ENCODE measurements around the gene ADAM12.
A peak's percentile ranks its signal among the peaks of the same experiment; 100 is the strongest.
"Not testable (repeated sequence)": the region's sequence is repeated elsewhere in the genome, so short reads cannot be mapped to it uniquely, and the experiment has no call there.

Gene ADAM12

DNA sequence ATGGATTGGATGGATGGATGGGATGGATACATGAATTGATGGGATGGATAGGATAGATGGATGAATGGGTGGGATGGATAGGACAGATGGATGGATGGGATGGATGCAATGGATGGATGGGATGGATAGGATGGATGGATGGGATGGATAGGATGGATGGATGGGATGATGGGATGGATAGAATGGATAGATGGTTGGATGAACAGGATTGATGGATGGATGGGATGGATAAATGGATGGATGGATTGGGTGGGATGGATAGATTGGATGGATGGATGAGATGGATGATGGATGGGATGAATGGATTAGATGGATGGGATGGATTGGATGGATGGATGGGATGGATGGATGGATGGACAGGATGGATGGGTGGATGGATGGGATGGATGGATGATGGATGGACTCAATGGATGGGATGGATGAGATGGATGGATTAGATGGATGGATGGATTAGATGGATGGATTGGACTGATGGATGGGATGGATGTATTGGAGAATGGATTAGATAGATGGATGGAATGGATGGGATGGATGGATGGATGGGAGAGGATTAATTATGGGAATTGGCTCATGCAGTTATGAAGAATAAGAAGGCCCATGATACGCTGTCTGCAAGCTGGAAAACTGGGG is 136.4 kb downstream of the ADAM12 start:
- no peak overlapping the region for H3K4me3 ChIP-seq (ENCODE audit: low read depth, low read length)
- POLR2A ChIA-PET = no interaction called here
- CTCF ChIA-PET = no interaction called here
- TF ChIP-seq CTCF (IDR thresholded peaks at IDR 0.05; ENCODE audit: insufficient read depth, low read length, missing control alignments) = no peak
- DNase-seq (ENCODE audit: low read depth, low spot score) = no peak

DNA sequence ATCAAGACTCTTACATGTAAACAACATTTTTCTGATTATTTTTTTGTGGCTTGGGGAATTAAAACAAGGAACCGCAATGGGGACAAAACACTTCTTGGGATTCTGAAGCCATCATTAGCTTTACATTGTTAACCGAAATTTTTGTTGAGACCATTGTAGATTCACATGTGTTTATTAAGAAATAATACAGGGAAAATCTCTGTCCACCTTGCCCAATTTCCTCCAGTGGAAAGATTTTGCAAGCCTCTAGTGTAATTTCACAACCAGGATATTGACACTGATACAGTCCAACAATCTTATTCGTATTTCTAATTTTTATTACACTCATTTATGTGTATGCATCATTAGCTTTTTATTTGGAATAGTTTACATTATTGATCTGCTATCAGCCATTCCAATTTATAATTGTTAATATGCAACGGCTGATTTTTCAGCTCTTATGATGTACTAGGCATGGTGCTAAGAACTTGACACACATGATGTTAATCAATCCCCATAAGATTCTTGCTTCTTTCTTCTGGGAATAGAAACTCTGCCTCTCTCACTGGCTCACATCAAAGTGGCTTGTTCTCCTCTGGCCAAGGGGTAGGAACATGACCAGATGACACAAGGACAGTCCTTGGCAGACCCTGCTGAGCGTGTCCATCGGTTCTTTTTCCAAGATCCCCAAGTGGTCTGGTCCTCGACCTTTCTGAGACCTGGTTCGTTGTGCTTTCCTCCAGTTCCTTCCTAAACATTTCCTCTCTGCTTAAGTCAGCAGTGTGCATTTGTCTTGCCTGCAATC is 137.6 kb downstream of the ADAM12 start:
- no peak overlapping the region for H3K4me3 ChIP-seq (ENCODE audit: low read depth, low read length)
- DNase-seq (ENCODE audit: low read depth, low spot score) = no peak
- CTCF ChIA-PET = interaction anchor here (0.7 to 1.3 kb wide), 2 partner anchors 136 to 253 kb away, joined by 3 read pairs; no protein-coding TSS in a partner anchor
- TF ChIP-seq CTCF (IDR thresholded peaks at IDR 0.05; ENCODE audit: insufficient read depth, low read length, missing control alignments) = no peak
- POLR2A ChIA-PET = no interaction called here

GRCh38 chr10:126250045-126250444 is 138.2 kb downstream of the ADAM12 start:
- ChIA-PET CTCF (interaction anchor here (0.7 to 1.3 kb wide), 2 partner anchors 137 to 254 kb away, joined by 3 read pairs; no protein-coding TSS in a partner anchor), POLR2A (no interaction called here)
- no peak for DNase-seq (ENCODE audit: low read depth, low spot score)
- H3K4me3 ChIP-seq (ENCODE audit: low read depth, low read length) = no peak overlapping the region
- TF ChIP-seq CTCF (IDR thresholded peaks at IDR 0.05; ENCODE audit: insufficient read depth, low read length, missing control alignments) = no peak

DNA sequence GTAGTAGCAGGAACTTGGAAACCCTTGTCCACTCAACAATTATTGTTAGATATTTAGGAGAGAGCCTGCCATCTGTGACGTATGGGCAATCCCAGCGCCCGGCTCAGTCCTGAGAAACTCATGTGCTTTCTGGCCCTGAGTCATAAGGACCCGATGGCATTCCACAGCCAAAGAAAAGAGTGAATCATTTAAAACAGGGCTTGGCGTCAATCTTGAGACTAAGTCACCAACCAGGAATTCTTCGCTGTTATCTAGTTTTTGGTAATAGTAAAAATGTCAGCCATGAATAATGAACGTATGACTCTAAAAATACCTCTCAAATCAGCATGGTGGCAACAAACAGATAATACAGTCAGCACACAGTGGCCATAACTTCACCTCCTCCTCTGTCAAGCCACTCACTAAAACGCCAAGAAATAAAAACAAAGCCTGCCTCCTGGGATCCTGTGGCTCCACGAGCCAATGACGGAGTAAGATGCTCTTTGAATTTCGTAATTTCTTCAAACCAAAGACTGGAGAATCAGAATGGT is 140.8 kb downstream of the ADAM12 start:
- ChIA-PET CTCF (interaction anchor here (1.5 kb wide), 1 partner anchor 139 kb away, joined by 4 read pairs; no protein-coding TSS in a partner anchor), POLR2A (interaction anchor here (0.8 kb wide), 1 partner anchor 185 kb away, joined by 3 read pairs; no protein-coding TSS in a partner anchor)
- no peak overlapping the region for H3K4me3 ChIP-seq (ENCODE audit: low read depth, low read length)
- no peak for TF ChIP-seq CTCF (IDR thresholded peaks at IDR 0.05; ENCODE audit: insufficient read depth, low read length, missing control alignments)
- DNase-seq (ENCODE audit: low read depth, low spot score) = peak; percentile 99

GRCh38 chr10:126246396-126246795 is 141.9 kb downstream of the ADAM12 start:
- H3K4me3 ChIP-seq (ENCODE audit: low read depth, low read length); DNase-seq (ENCODE audit: low read depth, low spot score); CTCF ChIA-PET; POLR2A ChIA-PET: not testable (repeated sequence)

DNA sequence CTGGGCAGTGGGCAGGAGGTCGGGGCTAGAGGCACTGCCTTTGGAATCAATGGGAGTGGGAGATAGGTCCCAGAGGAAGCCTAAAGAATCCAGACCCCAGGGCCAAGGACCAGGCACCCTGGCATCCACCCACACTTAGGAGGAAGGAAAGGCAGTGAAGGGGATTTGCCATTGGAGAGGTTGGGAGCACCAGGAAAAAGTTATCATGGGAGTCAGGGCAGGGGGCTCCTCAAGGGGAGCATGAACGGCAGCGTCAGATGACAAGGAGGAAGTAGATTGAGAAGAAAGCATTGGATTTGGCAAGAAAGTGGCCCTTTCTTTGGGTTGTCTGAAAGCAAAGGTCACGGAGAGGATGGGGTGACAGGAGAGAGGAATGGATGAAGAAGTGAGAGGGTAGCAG is 142.8 kb downstream of the ADAM12 start:
- no peak overlapping the region for H3K4me3 ChIP-seq (ENCODE audit: low read depth, low read length)
- no peak for DNase-seq (ENCODE audit: low read depth, low spot score)
- POLR2A ChIA-PET = no interaction called here
- no peak for TF ChIP-seq CTCF (IDR thresholded peaks at IDR 0.05; ENCODE audit: insufficient read depth, low read length, missing control alignments)
- CTCF ChIA-PET = no interaction called here

All from AG04449 (cell line).